Measurements from ENCODE around the gene CTXND1. TPM values are rescaled to one million over a fixed set of nuclear protein-coding genes. Genes with fewer than 3 reads are reported as not detected.

The CTXND1 gene
- polyA plus RNA-seq, 2 of the 4 experiments (the other 2 are of a cell fraction): not detected

GRCh38 chr15:80274554-80274953 lies 22.5 kb upstream of the CTXND1 start:
- ChIA-PET POLR2A (no interaction called here), CTCF (interaction anchor here (0.8 to 1.3 kb wide), 2 partner anchors 9 to 471 kb away, joined by 3 read pairs; no protein-coding TSS in a partner anchor)
- no peak overlapping the region for H3K27ac ChIP-seq
- no peaks in the 10 kb centered on the region; the same call in 2 of the 3 replicates for H3K4me1 ChIP-seq
- no peak for TF ChIP-seq GATA3 (IDR thresholded peaks at IDR 0.05; ENCODE audit: borderline replicate concordance)
- no peak for TF ChIP-seq ZC3H11A (IDR thresholded peaks at IDR 0.05)
- no peak for TF ChIP-seq RNF2 (IDR thresholded peaks at IDR 0.05; ENCODE audit: borderline replicate concordance, low read depth)
- no peak for TF ChIP-seq CBX8 (IDR thresholded peaks at IDR 0.05)
- TF ChIP-seq CEBPB (IDR thresholded peaks at IDR 0.05): no peak
- TF ChIP-seq ZNF302 (CRISPR knock-in tag; IDR thresholded peaks at IDR 0.05): no peak
- no peak for TF ChIP-seq CHD4 (IDR thresholded peaks at IDR 0.05; ENCODE audit: borderline replicate concordance)
- no peak for TF ChIP-seq TP53 (CRISPR knock-in tag; IDR thresholded peaks at IDR 0.05)
- no peak for TF ChIP-seq HES2 (IDR thresholded peaks at IDR 0.05)
- no peak for TF ChIP-seq TFCP2L1 (CRISPR knock-in tag; IDR thresholded peaks at IDR 0.05)
- no peak for TF ChIP-seq HOXB5 (CRISPR knock-in tag; IDR thresholded peaks at IDR 0.05)
- ATAC-seq (no peak), DNase-seq (ENCODE audit: low read depth in 1 of 2, low spot score in 1 of 2) (no peak), FAIRE-seq (no peak)
- WGBS (ENCODE audit: missing lambda C conversion rate): 40% methylated on average over 3 of the region's 3 CpGs
- no peak overlapping the region for H3K4me3 ChIP-seq
- H3K9me3 ChIP-seq: peaks cover 3% of the 10 kb centered on the region; the same call in 1 of the 3 replicates
- H3K4me2 ChIP-seq: no peak overlapping the region

GRCh38 chr15:80272987-80273386 lies 21.0 kb upstream of the CTXND1 start:
- POLR2A ChIA-PET: no interaction called here
- FAIRE-seq: no peak
- no peak for DNase-seq (ENCODE audit: low read depth in 1 of 2, low spot score in 1 of 2)
- Histone ChIP-seq H3K9me3 (peaks cover 3% of the 10 kb centered on the region; the same call in 1 of the 3 replicates), H3K4me3 (no peak overlapping the region), H3K4me1 (no peaks in the 10 kb centered on the region; the same call in 2 of the 3 replicates), H3K27ac (no peak overlapping the region), H3K4me2 (no peak overlapping the region)
- WGBS (ENCODE audit: missing lambda C conversion rate): 39% methylated on average over 2 of the region's 2 CpGs
- CTCF ChIA-PET: interaction anchor here (1.0 kb wide), 1 partner anchor 17 kb away, joined by 3 read pairs; no protein-coding TSS in a partner anchor
- TF ChIP-seq CHD4 (IDR thresholded peaks at IDR 0.05; ENCODE audit: borderline replicate concordance): no peak
- TF ChIP-seq KDM5A (IDR thresholded peaks at IDR 0.05): no peak
- TF ChIP-seq NFE2L2 (conservative IDR thresholded peaks at IDR 0.05; ENCODE audit: low read length): no peak
- TF ChIP-seq CBX8 (IDR thresholded peaks at IDR 0.05): no peak
- TF ChIP-seq FOXS1 (CRISPR knock-in tag; IDR thresholded peaks at IDR 0.05): no peak
- TF ChIP-seq HES2 (IDR thresholded peaks at IDR 0.05): no peak
- TF ChIP-seq RFX5 (IDR thresholded peaks at IDR 0.05): no peak
- no peak for TF ChIP-seq GATA3 (IDR thresholded peaks at IDR 0.05; ENCODE audit: borderline replicate concordance)
- TF ChIP-seq RARB (CRISPR knock-in tag; IDR thresholded peaks at IDR 0.05): no peak
- no peak for TF ChIP-seq EHF (CRISPR knock-in tag; IDR thresholded peaks at IDR 0.05)
- no peak for TF ChIP-seq POLR2A (IDR thresholded peaks at IDR 0.05; ENCODE audit: low read length)
- TF ChIP-seq E2F6 (IDR thresholded peaks at IDR 0.05; ENCODE audit: borderline replicate concordance, low read depth): no peak
- TF ChIP-seq HOXB13 (CRISPR knock-in tag; IDR thresholded peaks at IDR 0.05; ENCODE audit: low read depth): no peak
- TF ChIP-seq PHF8 (IDR thresholded peaks at IDR 0.05; ENCODE audit: borderline replicate concordance, low read depth): no peak
- TF ChIP-seq NPAS2 (CRISPR knock-in tag; IDR thresholded peaks at IDR 0.05; ENCODE audit: borderline replicate concordance): no peak
- ATAC-seq: no peak

- Histone ChIP-seq H3K4me1 (no peaks in the 10 kb centered on the region), H3K9me3 (no peaks in the 10 kb centered on the region; the same call in 2 of the 3 replicates), H3K27ac (no peak overlapping the region), H3K4me3 (no peak overlapping the region), H3K4me2 (no peak overlapping the region)
- no peak for DNase-seq (ENCODE audit: low read depth in 1 of 2, low spot score in 1 of 2)
- ATAC-seq: no peak
- POLR2A ChIA-PET: no interaction called here
- CTCF ChIA-PET: interaction anchor here (1.1 to 1.8 kb wide), 4 partner anchors 10 to 39 kb away, joined by 3 to 5 read pairs (median 3); no protein-coding TSS in a partner anchor
- FAIRE-seq: no peak
- 0% methylated on average over 1 of the region's 1 CpG for WGBS (ENCODE audit: missing lambda C conversion rate)
- TF ChIP-seq MAFK (IDR thresholded peaks at IDR 0.05; ENCODE audit: partially characterized antibody) (no peak), MYC (IDR thresholded peaks at IDR 0.05; ENCODE audit: borderline replicate concordance, low read length) (no peak), ELK1 (IDR thresholded peaks at IDR 0.05; ENCODE audit: low read depth, low read length) (no peak), HMGXB4 (CRISPR knock-in tag; IDR thresholded peaks at IDR 0.05; ENCODE audit: borderline replicate concordance) (no peak), REST (IDR thresholded peaks at IDR 0.05) (no peak)
Observed at GRCh38 chr15:80270472-80270871, 18.5 kb upstream of the CTXND1 start.
